A673 (cell line): Measurements from ENCODE around the gene STOML2. TPM values are rescaled to one million over a fixed set of nuclear protein-coding genes. Genes with fewer than 3 reads are reported as not detected.

ENCODE experiments used
- BruUV-seq: library from RNA; stranded (reverse); fragments of 400-500 nt; replicated peaks from 2 replicates; lab custom pipeline; 2021; lab: Mats Ljungman, UMichigan
- CTCF ChIA-PET: fragments of 300-600 bp; sonication (Branson Sonifier 250); formaldehyde crosslinking; loops from one replicate; lab custom pipeline; 2022; ENCODE audit warnings: antibody characterized with exemption; lab: Charles Lee
- POLR2A ChIA-PET: fragments of 300-600 bp; sonication (Branson Sonifier 250); formaldehyde crosslinking; loops from one replicate; lab custom pipeline; 2022; ENCODE audit warnings: antibody characterized with exemption; ENCODE audit not compliant: low non-redundant PET; lab: Charles Lee
- DNase-seq: peaks from one replicate; pipeline ENCODE4 v3.0.0-alpha.2; 2015; ENCODE audit warnings: low spot score
- H3K27ac ChIP-seq: fragments of 200-600 bp; sonication (generic); 2 replicates; pipeline ENCODE4 v1.5.1; 2016; ENCODE audit warnings: mixed run types, low read depth, mild to moderate bottlenecking, mixed read lengths, antibody characterized with exemption, low read length; ENCODE audit not compliant: poor library complexity, severe bottlenecking
- H3K27me3 ChIP-seq: fragments of 200-600 bp; sonication (generic); replicated peaks from 2 replicates; pipeline ENCODE4 v1.6.1; 2017; ENCODE audit warnings: mixed run types, low read depth, mild to moderate bottlenecking, mixed read lengths, antibody characterized with exemption, low read length; ENCODE audit not compliant: insufficient read depth, poor library complexity
- H3K36me3 ChIP-seq: fragments of 200-600 bp; sonication (generic); 2 replicates; pipeline ENCODE4 v1.6.1; 2016; ENCODE audit warnings: mixed run types, mild to moderate bottlenecking, mixed read lengths, antibody characterized with exemption, low read length; ENCODE audit not compliant: insufficient read depth, poor library complexity, severe bottlenecking
- H3K4me1 ChIP-seq: fragments of 200-600 bp; sonication (generic); 2 replicates; pipeline ENCODE4 v1.6.1; 2017; ENCODE audit warnings: mixed run types, mild to moderate bottlenecking, mixed read lengths, antibody characterized with exemption, low read length; ENCODE audit not compliant: insufficient read depth, poor library complexity, severe bottlenecking
- H3K4me3 ChIP-seq: fragments of 200-600 bp; sonication (generic); 2 replicates; pipeline ENCODE4 v1.5.1; 2016; ENCODE audit warnings: low read depth, mixed run types, mild to moderate bottlenecking, mixed read lengths, low read length; ENCODE audit not compliant: poor library complexity, severe bottlenecking
- H3K9me3 ChIP-seq: fragments of 200-600 bp; sonication (generic); 2 replicates; pipeline ENCODE4 v1.6.1; 2016; ENCODE audit warnings: mixed run types, low read depth, mild to moderate bottlenecking, mixed read lengths, antibody characterized with exemption, low read length; ENCODE audit not compliant: poor library complexity, severe bottlenecking
- EZH2 ChIP-seq: fragments of 200-600 bp; sonication (generic); IDR thresholded peaks from 2 replicates; pipeline ENCODE4 v1.6.1; 2017; ENCODE audit warnings: borderline replicate concordance, low read depth, mild to moderate bottlenecking, mixed read lengths, antibody characterized with exemption, low read length; ENCODE audit not compliant: poor library complexity, severe bottlenecking
- intact Hi-C: fragments of 100-400 bp; cut with micrococcal nuclease; formaldehyde crosslinking; loops from one replicate; pipeline ENCODE4 v1.10.0; 2022; ENCODE audit not compliant: unreplicated experiment
- total RNA-seq: library from RNA; stranded (reverse); gene quantifications from 2 replicates; pipeline ENCODE4 v1.2.3, GENCODE V29; 2021
- TF ChIP-seq, protein P1 (sequence below): fragments of 300-800, 200-600 bp; sonication (generic); conservative IDR thresholded peaks from 2 replicates; pipeline ENCODE4 v1.5.1; 2017; ENCODE audit warnings: low read depth, mild to moderate bottlenecking, antibody characterized with exemption, low read length, moderate library complexity, mixed read lengths

The STOML2 gene
- total RNA-seq, 1 experiment from 2014 or later: 200 TPM

DNA sequence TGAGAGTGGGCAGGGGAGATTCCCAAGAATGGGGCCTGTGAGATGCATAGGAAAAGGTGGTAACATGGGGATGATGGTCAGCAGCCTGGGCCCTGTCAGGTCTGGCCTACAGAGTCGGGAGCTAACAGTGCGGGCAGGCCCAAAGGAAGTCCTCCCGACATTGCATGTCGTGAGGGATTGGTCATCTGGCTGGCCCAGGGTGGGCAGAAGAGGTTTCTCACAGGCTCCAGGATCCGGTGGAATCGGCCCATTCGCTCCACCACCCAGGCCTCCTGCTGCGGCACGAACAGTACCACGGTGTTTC, 514 bp downstream of the STOML2 start:
- POLR2A ChIA-PET: interaction anchor here (0.8 kb wide), 1 partner anchor 9 kb away, joined by 4 read pairs; no protein-coding TSS in a partner anchor
- BruUV-seq: no TSS peak
- intact Hi-C loops: no loop called here
- no peak for DNase-seq
- H3K4me3 ChIP-seq: peak overlapping the region; percentile 72
- H3K36me3 ChIP-seq: peaks cover 22% of the 10 kb centered on the region
- no peak for TF ChIP-seq EZH2
- TF ChIP-seq, protein P1, sequence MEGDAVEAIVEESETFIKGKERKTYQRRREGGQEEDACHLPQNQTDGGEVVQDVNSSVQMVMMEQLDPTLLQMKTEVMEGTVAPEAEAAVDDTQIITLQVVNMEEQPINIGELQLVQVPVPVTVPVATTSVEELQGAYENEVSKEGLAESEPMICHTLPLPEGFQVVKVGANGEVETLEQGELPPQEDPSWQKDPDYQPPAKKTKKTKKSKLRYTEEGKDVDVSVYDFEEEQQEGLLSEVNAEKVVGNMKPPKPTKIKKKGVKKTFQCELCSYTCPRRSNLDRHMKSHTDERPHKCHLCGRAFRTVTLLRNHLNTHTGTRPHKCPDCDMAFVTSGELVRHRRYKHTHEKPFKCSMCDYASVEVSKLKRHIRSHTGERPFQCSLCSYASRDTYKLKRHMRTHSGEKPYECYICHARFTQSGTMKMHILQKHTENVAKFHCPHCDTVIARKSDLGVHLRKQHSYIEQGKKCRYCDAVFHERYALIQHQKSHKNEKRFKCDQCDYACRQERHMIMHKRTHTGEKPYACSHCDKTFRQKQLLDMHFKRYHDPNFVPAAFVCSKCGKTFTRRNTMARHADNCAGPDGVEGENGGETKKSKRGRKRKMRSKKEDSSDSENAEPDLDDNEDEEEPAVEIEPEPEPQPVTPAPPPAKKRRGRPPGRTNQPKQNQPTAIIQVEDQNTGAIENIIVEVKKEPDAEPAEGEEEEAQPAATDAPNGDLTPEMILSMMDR: no peak
- H3K27me3 ChIP-seq: no peaks in the 10 kb centered on the region
- no peaks in the 10 kb centered on the region for H3K9me3 ChIP-seq
- CTCF ChIA-PET: interaction anchor here (1.1 kb wide), 2 partner anchors 203 to 451 kb away, joined by 3 to 5 read pairs; no protein-coding TSS in a partner anchor
- H3K27ac ChIP-seq: peak overlapping the region; percentile 81
- H3K4me1 ChIP-seq: peaks cover 14% of the 10 kb centered on the region

DNA sequence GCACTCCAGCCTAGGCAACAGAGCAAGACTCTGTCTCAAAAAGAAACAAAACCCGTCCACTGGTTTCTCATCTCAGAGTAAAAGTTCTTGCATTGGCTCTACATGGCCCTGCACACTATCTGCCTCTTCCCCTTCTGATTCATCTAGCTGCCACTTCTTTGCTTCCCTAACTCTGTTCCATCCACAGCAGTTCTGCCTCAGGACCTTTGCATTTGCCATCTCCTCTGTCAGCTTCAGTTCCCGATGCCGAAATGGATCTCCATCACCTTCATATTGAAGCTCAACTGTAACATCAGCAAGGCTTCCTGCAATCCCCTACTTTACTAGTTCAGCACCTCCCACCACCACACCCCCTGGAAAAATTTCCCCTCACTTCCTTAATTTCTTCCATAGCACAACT, 5.4 kb downstream of the STOML2 start:
- intact Hi-C loops: loop anchor here (5.0 kb wide), 1 partner anchor 110 kb away; the partner anchor contains the start of gene DNAJB5
- Histone ChIP-seq H3K36me3 (peaks cover 28% of the 10 kb centered on the region), H3K4me3 (no peak overlapping the region), H3K4me1 (peaks cover 15% of the 10 kb centered on the region), H3K9me3 (no peaks in the 10 kb centered on the region), H3K27ac (no peak overlapping the region), H3K27me3 (no peaks in the 10 kb centered on the region)
- no peak for DNase-seq
- BruUV-seq: no TSS peak
- ChIA-PET POLR2A (no interaction called here), CTCF (interaction anchor here (1.4 kb wide), 1 partner anchor 18 kb away, joined by 6 read pairs; the partner anchor contains the start of gene FANCG)
- TF ChIP-seq, protein P1: no peak
- no peak for TF ChIP-seq EZH2

DNA sequence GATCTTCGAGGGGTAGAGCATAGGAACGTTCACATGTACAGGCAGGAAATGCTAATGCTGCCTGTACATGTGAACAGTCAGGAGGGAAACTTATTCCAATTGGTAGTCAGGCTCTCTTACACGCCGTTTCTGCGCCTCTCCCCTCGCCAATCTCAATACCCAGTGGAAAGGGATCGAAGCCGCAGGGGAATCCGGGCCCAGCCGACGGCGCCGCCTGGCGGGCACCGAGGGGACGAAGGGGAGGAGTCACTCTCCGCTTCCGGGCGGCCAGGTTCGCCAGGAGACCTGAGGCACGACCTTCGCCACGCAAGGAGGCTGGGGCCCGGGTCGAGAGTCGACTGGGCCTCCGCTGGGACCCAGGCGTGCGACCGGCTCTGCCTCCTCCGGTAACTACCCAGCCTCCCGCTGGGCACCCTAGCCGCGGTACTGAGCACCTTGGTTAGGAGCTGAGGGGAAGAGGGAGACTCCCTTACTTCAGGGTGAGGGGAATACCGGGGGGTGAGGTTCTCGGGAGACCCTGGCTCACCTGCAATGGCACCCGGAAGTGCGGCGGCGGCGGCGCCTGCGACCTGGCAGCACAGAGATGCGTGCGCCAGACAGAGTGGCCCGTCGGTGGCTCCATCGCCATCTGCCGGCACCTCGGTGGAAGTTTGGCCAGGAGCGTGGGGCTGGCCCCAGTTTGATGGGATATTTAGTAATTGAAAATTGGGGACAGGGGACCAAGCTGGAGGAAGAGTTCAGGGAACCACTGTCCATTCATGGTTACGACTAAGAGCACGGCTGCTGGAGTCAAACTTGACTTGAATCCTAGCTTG, 6.7 kb downstream of the STOML2 start, which contains the start of gene PIGO:
Gene PIGO (minus strand): TSS at position 557 of the 815 bp plus-strand sequence. CDS start 1,026 bp downstream, outside the sequence.
- ChIA-PET CTCF (interaction anchor here (0.6 to 1.4 kb wide), 7 partner anchors 12 to 650 kb away, joined by 3 to 9 read pairs (median 3); partner anchors contain the start of gene FANCG), POLR2A (no interaction called here)
- TF ChIP-seq EZH2: no peak
- TF ChIP-seq, protein P1: peak; percentile 77
- intact Hi-C loops: loop anchor here (1.0 to 5.0 kb wide), 3 partner anchors 25 to 197 kb away; partner anchors contain the start of gene DNAJB5
- H3K4me1 ChIP-seq: peaks cover 7% of the 10 kb centered on the region
- peaks cover 32% of the 10 kb centered on the region for H3K36me3 ChIP-seq
- H3K9me3 ChIP-seq: no peaks in the 10 kb centered on the region
- peak within 1 kb of the TSS; percentile 99 for H3K27ac ChIP-seq
- peak within 1 kb of the TSS; percentile 96 for H3K4me3 ChIP-seq
- H3K27me3 ChIP-seq: no peaks in the 10 kb centered on the region
- peak; percentile 90 for DNase-seq
- BruUV-seq: TSS peak; percentile 11
